Measurements from ENCODE around the gene SPAM1.
A peak's percentile ranks its signal among the peaks of the same experiment; 100 is the strongest.
"Not testable (repeated sequence)": the region's sequence is repeated elsewhere in the genome, so short reads cannot be mapped to it uniquely, and the experiment has no call there.

The SPAM1 gene

GRCh38 chr7:123998921-123999320, 73.9 kb downstream of the SPAM1 start:
- no peak overlapping the region for H3K4me3 ChIP-seq (ENCODE audit: low read depth, low read length)
- peak; percentile 73 for DNase-seq (ENCODE audit: low read depth)
- no peak for TF ChIP-seq POLR2A (IDR thresholded peaks at IDR 0.05; ENCODE audit: extremely low read depth, insufficient read length)
- TF ChIP-seq MAX (IDR thresholded peaks at IDR 0.05; ENCODE audit: low read depth, low read length) = no peak
- TF ChIP-seq, protein P1, sequence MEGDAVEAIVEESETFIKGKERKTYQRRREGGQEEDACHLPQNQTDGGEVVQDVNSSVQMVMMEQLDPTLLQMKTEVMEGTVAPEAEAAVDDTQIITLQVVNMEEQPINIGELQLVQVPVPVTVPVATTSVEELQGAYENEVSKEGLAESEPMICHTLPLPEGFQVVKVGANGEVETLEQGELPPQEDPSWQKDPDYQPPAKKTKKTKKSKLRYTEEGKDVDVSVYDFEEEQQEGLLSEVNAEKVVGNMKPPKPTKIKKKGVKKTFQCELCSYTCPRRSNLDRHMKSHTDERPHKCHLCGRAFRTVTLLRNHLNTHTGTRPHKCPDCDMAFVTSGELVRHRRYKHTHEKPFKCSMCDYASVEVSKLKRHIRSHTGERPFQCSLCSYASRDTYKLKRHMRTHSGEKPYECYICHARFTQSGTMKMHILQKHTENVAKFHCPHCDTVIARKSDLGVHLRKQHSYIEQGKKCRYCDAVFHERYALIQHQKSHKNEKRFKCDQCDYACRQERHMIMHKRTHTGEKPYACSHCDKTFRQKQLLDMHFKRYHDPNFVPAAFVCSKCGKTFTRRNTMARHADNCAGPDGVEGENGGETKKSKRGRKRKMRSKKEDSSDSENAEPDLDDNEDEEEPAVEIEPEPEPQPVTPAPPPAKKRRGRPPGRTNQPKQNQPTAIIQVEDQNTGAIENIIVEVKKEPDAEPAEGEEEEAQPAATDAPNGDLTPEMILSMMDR (IDR thresholded peaks at IDR 0.05; ENCODE audit: low read depth, low read length) = no peak
- no peak for TF ChIP-seq MYC (IDR thresholded peaks at IDR 0.05; ENCODE audit: low read depth, low read length)

- TF ChIP-seq, protein P1 (IDR thresholded peaks at IDR 0.05; ENCODE audit: low read depth, low read length) = no peak
- TF ChIP-seq MYC (IDR thresholded peaks at IDR 0.05; ENCODE audit: low read depth, low read length) (no peak), MAX (IDR thresholded peaks at IDR 0.05; ENCODE audit: low read depth, low read length) (no peak), POLR2A (IDR thresholded peaks at IDR 0.05; ENCODE audit: extremely low read depth, insufficient read length) (no peak)
- DNase-seq (ENCODE audit: low read depth) = no peak
- H3K4me3 ChIP-seq (ENCODE audit: low read depth, low read length) = no peak overlapping the region
These were observed 74.7 kb downstream of the SPAM1 start for GRCh38 chr7:123999703-124000102.

- not testable (repeated sequence) for H3K4me3 ChIP-seq (ENCODE audit: low read depth, low read length); DNase-seq (ENCODE audit: low read depth)
These were observed 83.3 kb downstream of the SPAM1 start for GRCh38 chr7:124008296-124008695.

GRCh38 chr7:124009321-124009720, 84.3 kb downstream of the SPAM1 start:
- no peak for TF ChIP-seq POLR2A (IDR thresholded peaks at IDR 0.05; ENCODE audit: extremely low read depth, insufficient read length)
- TF ChIP-seq MAX (IDR thresholded peaks at IDR 0.05; ENCODE audit: low read depth, low read length) = no peak
- no peak for TF ChIP-seq MYC (IDR thresholded peaks at IDR 0.05; ENCODE audit: low read depth, low read length)
- TF ChIP-seq, protein P1 (IDR thresholded peaks at IDR 0.05; ENCODE audit: low read depth, low read length) = no peak
- DNase-seq (ENCODE audit: low read depth) = no peak
- no peak overlapping the region for H3K4me3 ChIP-seq (ENCODE audit: low read depth, low read length)
